Left renal pelvis (tissue), 4 donors: ENCODE measurements around the gene SMDT1. TPM values are rescaled to one million over a fixed set of nuclear protein-coding genes. Genes with fewer than 3 reads are reported as not detected.
"Not testable (repeated sequence)": the region's sequence is repeated elsewhere in the genome, so short reads cannot be mapped to it uniquely, and the experiment has no call there.

Experiments
- DNase-seq, 4 donors: peaks; one replicate each; pipeline ENCODE4 v3.0.0-alpha.2; 2013; ENCODE audit warnings: low read depth in 4 of 4, low spot score in 3 of 4
- polyA plus RNA-seq, 4 donors: library from polyadenylated mRNA; unstranded; fragments of 120-200 nt; gene quantifications; one replicate each; pipeline ENCODE4 v1.2.1, GENCODE V29; 2013; ENCODE audit not compliant: insufficient read length in 4 of 4

SMDT1 gene
- polyA plus RNA-seq, 4 donors: 47.7 to 124 (median 104) TPM

- DNase-seq: peak; percentile 89 to 94 (median 92)
Observed at GRCh38 chr22:42070517-42071422, 8.7 kb upstream of the SMDT1 start, which contains the start of gene NAGA. Gene NAGA, minus strand, starts transcription at chr22:42070812. Its CDS starts 515 bp downstream, at chr22:42070297.

GRCh38 chr22:42071508-42071907, 8.0 kb upstream of the SMDT1 start:
- not testable (repeated sequence) for DNase-seq

GRCh38 chr22:42072606-42073330, 6.7 kb upstream of the SMDT1 start:
- DNase-seq: no peak

- no peak for DNase-seq
Observed at GRCh38 chr22:42073621-42074041, 5.9 kb upstream of the SMDT1 start.

GRCh38 chr22:42074132-42074811, 5.2 kb upstream of the SMDT1 start, which contains the start of gene PHETA2:
Gene PHETA2, plus strand, starts transcription at chr22:42074248. Its CDS starts 3,046 bp downstream, at chr22:42077294.
- no peak for DNase-seq

- DNase-seq: no peak
Observed at GRCh38 chr22:42074846-42075676, 4.4 kb upstream of the SMDT1 start.

- DNase-seq: no peak
Observed at GRCh38 chr22:42076764-42077485, 2.6 kb upstream of the SMDT1 start.

- DNase-seq: no peak
Observed at GRCh38 chr22:42077486-42078125, 1.9 kb upstream of the SMDT1 start.

GRCh38 chr22:42078469-42079318, 806 bp upstream of the SMDT1 start:
- no peak for DNase-seq

- no peak for DNase-seq
Observed at GRCh38 chr22:42080287-42080686, 787 bp downstream of the SMDT1 start.

- DNase-seq: no peak
Observed at GRCh38 chr22:42083119-42083518, 3.6 kb downstream of the SMDT1 start.

- DNase-seq: no peak
Observed at GRCh38 chr22:42084874-42085273, 5.4 kb downstream of the SMDT1 start.

GRCh38 chr22:42086051-42086450, 6.6 kb downstream of the SMDT1 start:
- DNase-seq: no peak

- peak; percentile 96 to 99 (median 98) for DNase-seq
Observed at GRCh38 chr22:42090596-42091454, 11.3 kb downstream of the SMDT1 start, which contains the start of gene NDUFA6. Gene NDUFA6, minus strand, starts transcription at chr22:42090772. Its CDS starts 28 bp downstream, at chr22:42090744.

GRCh38 chr22:42091455-42091782, 11.9 kb downstream of the SMDT1 start:
- DNase-seq: no peak

- DNase-seq: no peak
Observed at GRCh38 chr22:42101199-42101598, 21.7 kb downstream of the SMDT1 start.

GRCh38 chr22:42104332-42104860, 24.9 kb downstream of the SMDT1 start:
- DNase-seq: not testable (repeated sequence)
